Naive thymus-derived CD4-positive, alpha-beta T cell (primary cell): ENCODE results near the gene IL3. TPM values are rescaled to one million over a fixed set of nuclear protein-coding genes. Genes with fewer than 3 reads are reported as not detected.
A peak's percentile ranks its signal among the peaks of the same experiment; 100 is the strongest.

Experiments
- ATAC-seq: fragments of 150-1000 bp; cut with Tn5 transposase; 2 replicates; pipeline ENCODE4 v1.10.0; 2021; ENCODE audit warnings: mild to moderate bottlenecking, moderate library complexity
- CTCF ChIA-PET: fragments of 350-600 bp; sonication (Branson Sonifier 250); formaldehyde crosslinking; loops from one replicate; lab custom pipeline; 2021; ENCODE audit warnings: antibody characterized with exemption; lab: Charles Lee
- POLR2A ChIA-PET: fragments of 350-600 bp; sonication (Branson Sonifier 250); formaldehyde crosslinking; loops from one replicate; lab custom pipeline; 2021; ENCODE audit warnings: antibody characterized with exemption, inconsistent platforms; lab: Charles Lee
- DNase-seq, 9 donors: peaks; one replicate each; pipeline versions ENCODE4 v3.0.0 to v3.0.0-alpha.2; 2020 to 2022; ENCODE audit warnings: mixed read lengths in 1 of 9
- H3K27ac ChIP-seq: one replicate; pipeline ENCODE4 v1.7.0; 2013; ENCODE audit warnings: mild to moderate bottlenecking, low read depth, low read length, moderate library complexity
- H3K27me3 ChIP-seq, 2 donors: one replicate each; pipeline ENCODE4 v1.7.0; 2013; ENCODE audit warnings: low read length in 2 of 2, mild to moderate bottlenecking in 2 of 2, moderate library complexity in 2 of 2; ENCODE audit not compliant: control insufficient read depth in 2 of 2, insufficient read depth in 2 of 2
- H3K36me3 ChIP-seq, 3 experiments: 1 replicate in 2 of 3; 2 replicates in 1 of 3; pipeline ENCODE4 v1.7.0; 2013; ENCODE audit warnings: low read length in 3 of 3, mild to moderate bottlenecking in 3 of 3, moderate library complexity in 1 of 3; ENCODE audit not compliant: insufficient read depth in 3 of 3, control insufficient read depth in 2 of 3
- H3K4me1 ChIP-seq, 2 donors: one replicate each; pipeline ENCODE4 v1.7.0; 2013; ENCODE audit warnings: low read length in 2 of 2, mild to moderate bottlenecking in 2 of 2, moderate library complexity in 1 of 2; ENCODE audit not compliant: control insufficient read depth in 2 of 2, insufficient read depth in 2 of 2
- H3K4me3 ChIP-seq: 2 replicates; pipeline ENCODE4 v1.7.0; 2013; ENCODE audit warnings: mild to moderate bottlenecking, low read length
- H3K9me3 ChIP-seq, 3 experiments: 1 replicate in 2 of 3; 2 replicates in 1 of 3; pipeline ENCODE4 v1.7.0; 2013; ENCODE audit warnings: low read length in 3 of 3; ENCODE audit not compliant: control insufficient read depth in 2 of 3
- H3K27ac Mint-ChIP-seq, 9 donors: one replicate each; pipeline ENCODE4 v1.8.0; 2020 to 2022; ENCODE audit warnings: mixed read lengths in 9 of 9, mild to moderate bottlenecking in 8 of 9, moderate library complexity in 5 of 9, inconsistent platforms in 2 of 9
- H3K27me3 Mint-ChIP-seq, 5 donors: one replicate each; pipeline ENCODE4 v1.8.0; 2021 to 2022; ENCODE audit warnings: mixed read lengths in 5 of 5, mild to moderate bottlenecking in 1 of 5
- H3K36me3 Mint-ChIP-seq, 5 donors: one replicate each; pipeline ENCODE4 v1.8.0; 2020 to 2022; ENCODE audit warnings: mixed read lengths in 5 of 5, mild to moderate bottlenecking in 3 of 5, inconsistent platforms in 1 of 5
- H3K4me1 Mint-ChIP-seq, 7 donors: one replicate each; pipeline ENCODE4 v1.8.0; 2020 to 2022; ENCODE audit warnings: mixed read lengths in 7 of 7, mild to moderate bottlenecking in 3 of 7, inconsistent platforms in 1 of 7
- H3K4me3 Mint-ChIP-seq, 10 donors: one replicate each; pipeline ENCODE4 v1.8.0; 2020 to 2022; ENCODE audit warnings: mild to moderate bottlenecking in 10 of 10, mixed read lengths in 10 of 10, moderate library complexity in 6 of 10, inconsistent platforms in 2 of 10
- H3K9me3 Mint-ChIP-seq, 11 donors: one replicate each; pipeline ENCODE4 v1.8.0; 2020 to 2022; ENCODE audit warnings: mixed read lengths in 11 of 11, mild to moderate bottlenecking in 4 of 11, inconsistent platforms in 1 of 11, moderate library complexity in 1 of 11
- intact Hi-C, 2 donors: fragments of 100-400 bp; cut with micrococcal nuclease; formaldehyde crosslinking; loops; one replicate each; pipeline ENCODE4 v1.15.1; 2023
- polyA plus RNA-seq, 2 donors: library from polyadenylated mRNA; unstranded; fragments of 300-500 nt; fragmentation: Illumina TruSeq; gene quantifications; one replicate each; pipeline ENCODE4 v1.2.3, GENCODE V29; 2021
- total RNA-seq, 6 experiments: library from RNA in 5 of 6; stranded (reverse) in 5 of 6; gene quantifications; 1 replicate in 5 of 6; 2 replicates in 1 of 6; pipeline ENCODE4 v1.2.3 and lab custom pipeline; 2021 to 2026

Gene IL3
- 1 to 10 TPM in 1 of 5 experiments, not detected in 4; 1.3 TPM for total RNA-seq
- polyA plus RNA-seq, result not detected
- total RNA-seq (lab: John Stamatoyannopoulos, UW), result not detected

GRCh38 chr5:132060501-132061161 is at the start of gene IL3:
IL3 (plus strand) TSS chr5:132060655; CDS start chr5:132060707, 52 bp downstream.
- no peaks in the 10 kb centered on the region for H3K36me3 ChIP-seq
- peak within 1 kb of the TSS in 1 of 9 donors; percentile 80 for H3K27ac Mint-ChIP-seq
- no peak within 1 kb of the TSS for H3K4me3 Mint-ChIP-seq
- ATAC-seq (no peak), DNase-seq (no peak)
- no peaks in the 10 kb centered on the region for H3K9me3 ChIP-seq
- H3K4me3 ChIP-seq, result no peak within 1 kb of the TSS
- H3K27ac ChIP-seq, result no peak within 1 kb of the TSS
- CTCF ChIA-PET, result interaction anchor here (0.9 to 1.6 kb wide), 4 partner anchors 53 to 636 kb away, joined by 3 to 6 read pairs (median 4); no protein-coding TSS in a partner anchor
- H3K27me3 ChIP-seq, result no peaks in the 10 kb centered on the region
- H3K9me3 Mint-ChIP-seq, result no peaks in the 10 kb centered on the region
- peaks cover 7 to 68% (median 13%) of the 10 kb centered on the region in 7 donors for H3K4me1 Mint-ChIP-seq
- H3K27me3 Mint-ChIP-seq, result peaks cover 0 to 20% (median 0%) of the 10 kb centered on the region in 5 donors
- no peaks in the 10 kb centered on the region for H3K36me3 Mint-ChIP-seq
- peaks cover 3 to 36% of the 10 kb centered on the region in 2 donors for H3K4me1 ChIP-seq
- POLR2A ChIA-PET, result no interaction called here
- intact Hi-C loops, result loop anchor here (5.0 to 10.0 kb wide), 6 partner anchors 114 to 638 kb away; partner anchors contain the start of gene IRF1 (in 1 of the 2)

GRCh38 chr5:132010989-132011621 is 49.4 kb upstream of the IL3 start:
- Mint-ChIP-seq H3K4me1 (peaks cover 12 to 36% (median 17%) of the 10 kb centered on the region in 7 donors), H3K27me3 (peaks cover 6 to 75% (median 20%) of the 10 kb centered on the region in 5 donors), H3K9me3 (peaks cover 0 to 2% (median 0%) of the 10 kb centered on the region in 11 donors), H3K4me3 (peak overlapping the region; percentile 66 to 87 (median 79)), H3K27ac (peak overlapping the region in 3 of 9 donors; percentile 19 to 51 (median 22)), H3K36me3 (peaks cover 0 to 3% (median 0%) of the 10 kb centered on the region in 5 donors)
- ChIA-PET POLR2A (interaction anchor here (1.3 kb wide), 2 partner anchors 9 to 422 kb away, joined by 3 to 4 read pairs; no protein-coding TSS in a partner anchor), CTCF (interaction anchor here (0.6 to 7.2 kb wide), 2 partner anchors 395 to 421 kb away, joined by 4 to 220 read pairs; no protein-coding TSS in a partner anchor)
- ATAC-seq, result no peak
- intact Hi-C loops, result no loop called here
- no peaks in the 10 kb centered on the region for H3K9me3 ChIP-seq
- H3K36me3 ChIP-seq, result no peaks in the 10 kb centered on the region
- H3K27me3 ChIP-seq, result no peaks in the 10 kb centered on the region
- H3K4me1 ChIP-seq, result peaks cover 0 to 7% of the 10 kb centered on the region in 2 donors
- DNase-seq, result peak in 1 of 9 donors; percentile 3
- H3K4me3 ChIP-seq, result peak overlapping the region; percentile 34
- no peak overlapping the region for H3K27ac ChIP-seq

- intact Hi-C loops, result no loop called here
- no peaks in the 10 kb centered on the region for H3K27me3 ChIP-seq
These were observed 48.7 kb upstream of the IL3 start, which contains the start of gene ACSL6 for GRCh38 chr5:132011622-132012343. ACSL6 (minus strand) TSS chr5:132011658; CDS start chr5:132011553, 105 bp downstream.

GRCh38 chr5:132012371-132013005 is 48.0 kb upstream of the IL3 start:
- peaks cover 0 to 2% (median 0%) of the 10 kb centered on the region in 11 donors for H3K9me3 Mint-ChIP-seq
- Histone ChIP-seq H3K27me3 (no peaks in the 10 kb centered on the region), H3K4me3 (no peak overlapping the region), H3K36me3 (no peaks in the 10 kb centered on the region), H3K9me3 (no peaks in the 10 kb centered on the region), H3K27ac (no peak overlapping the region), H3K4me1 (peaks cover 0 to 7% of the 10 kb centered on the region in 2 donors)
- ATAC-seq, result no peak
- ChIA-PET CTCF (no interaction called here), POLR2A (no interaction called here)
- peaks cover 6 to 88% (median 20%) of the 10 kb centered on the region in 5 donors for H3K27me3 Mint-ChIP-seq
- H3K36me3 Mint-ChIP-seq, result peaks cover 0 to 3% (median 0%) of the 10 kb centered on the region in 5 donors
- DNase-seq, result peak in 2 of 9 donors; percentile 25 to 36
- H3K27ac Mint-ChIP-seq, result no peak overlapping the region
- H3K4me3 Mint-ChIP-seq, result peak overlapping the region; percentile 52 to 83 (median 72)
- peaks cover 15 to 45% (median 29%) of the 10 kb centered on the region in 7 donors for H3K4me1 Mint-ChIP-seq
- intact Hi-C loops, result no loop called here

More at GRCh38 chr5:132011622-132012343, 48.7 kb upstream of the IL3 start, which contains the start of gene ACSL6:
- Histone ChIP-seq H3K9me3 (no peaks in the 10 kb centered on the region), H3K4me1 (peaks cover 0 to 7% of the 10 kb centered on the region in 2 donors), H3K4me3 (peak within 1 kb of the TSS; percentile 49), H3K36me3 (no peaks in the 10 kb centered on the region), H3K27ac (no peak within 1 kb of the TSS)
- peak; percentile 73 for ATAC-seq
- Mint-ChIP-seq H3K36me3 (peaks cover 0 to 3% (median 0%) of the 10 kb centered on the region in 5 donors), H3K27me3 (peaks cover 6 to 81% (median 20%) of the 10 kb centered on the region in 5 donors), H3K27ac (peak within 1 kb of the TSS in 6 of 9 donors; percentile 4 to 51 (median 20)), H3K9me3 (peaks cover 0 to 2% (median 0%) of the 10 kb centered on the region in 11 donors), H3K4me1 (peaks cover 17 to 42% (median 22%) of the 10 kb centered on the region in 7 donors), H3K4me3 (peak within 1 kb of the TSS; percentile 66 to 87 (median 79))
- POLR2A ChIA-PET, result interaction anchor here (1.3 kb wide), 2 partner anchors 9 to 423 kb away, joined by 3 to 4 read pairs; no protein-coding TSS in a partner anchor
- peak in 8 of 9 donors; percentile 31 to 64 (median 34) for DNase-seq
- CTCF ChIA-PET, result interaction anchor here (7.2 kb wide), 1 partner anchor 422 kb away, joined by 220 read pairs; no protein-coding TSS in a partner anchor

- peak overlapping the region in 4 of 10 donors; percentile 8 to 18 (median 13) for H3K4me3 Mint-ChIP-seq
- intact Hi-C loops, result no loop called here
- no peak overlapping the region for H3K27ac Mint-ChIP-seq
- POLR2A ChIA-PET, result no interaction called here
- ATAC-seq, result no peak
- H3K36me3 Mint-ChIP-seq, result peaks cover 0 to 3% (median 0%) of the 10 kb centered on the region in 5 donors
- Histone ChIP-seq H3K27ac (no peak overlapping the region), H3K27me3 (no peaks in the 10 kb centered on the region), H3K36me3 (no peaks in the 10 kb centered on the region), H3K4me3 (no peak overlapping the region), H3K4me1 (peaks cover 0 to 7% of the 10 kb centered on the region in 2 donors), H3K9me3 (no peaks in the 10 kb centered on the region)
- H3K4me1 Mint-ChIP-seq, result peaks cover 17 to 45% (median 30%) of the 10 kb centered on the region in 7 donors
- CTCF ChIA-PET, result interaction anchor here (0.6 to 1.1 kb wide), 2 partner anchors 424 to 486 kb away, joined by 3 read pairs; no protein-coding TSS in a partner anchor
- H3K27me3 Mint-ChIP-seq, result peaks cover 6 to 93% (median 20%) of the 10 kb centered on the region in 5 donors
- peak in 1 of 9 donors; percentile 19 for DNase-seq
- H3K9me3 Mint-ChIP-seq, result peaks cover 0 to 2% (median 0%) of the 10 kb centered on the region in 11 donors
These were observed 47.3 kb upstream of the IL3 start for GRCh38 chr5:132013006-132013689.
